Activated gamma-delta T cell treated with Interleukin-2 at 50 U/mL for 16 hours (primary cell): Measurements from ENCODE around the gene TMEM266.

Experiments used
- DNase-seq: peaks from one replicate; pipeline ENCODE4 v3.0.0-alpha.2; 2020

Gene TMEM266

DNA sequence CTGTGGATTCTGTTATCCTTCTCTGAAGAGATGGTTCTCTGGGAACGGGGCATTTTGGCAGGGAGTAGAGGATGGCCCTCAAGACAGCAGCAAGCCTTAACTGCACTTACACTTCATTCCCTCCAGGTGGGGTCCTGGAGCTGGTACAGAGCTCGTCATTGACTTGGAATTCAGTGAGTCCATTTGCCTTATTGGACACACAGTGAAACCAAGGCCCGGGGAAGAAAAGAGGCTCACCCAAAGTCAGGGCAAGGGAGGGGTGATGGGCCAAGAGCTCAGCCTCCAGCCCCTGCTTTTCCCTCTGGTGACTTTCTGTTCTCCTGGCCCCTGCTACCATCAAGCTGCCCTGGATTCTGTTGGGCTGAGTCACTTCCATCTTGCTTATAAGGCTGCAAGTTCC lies 125.9 kb downstream of the TMEM266 start:
- DNase-seq = no peak

DNA sequence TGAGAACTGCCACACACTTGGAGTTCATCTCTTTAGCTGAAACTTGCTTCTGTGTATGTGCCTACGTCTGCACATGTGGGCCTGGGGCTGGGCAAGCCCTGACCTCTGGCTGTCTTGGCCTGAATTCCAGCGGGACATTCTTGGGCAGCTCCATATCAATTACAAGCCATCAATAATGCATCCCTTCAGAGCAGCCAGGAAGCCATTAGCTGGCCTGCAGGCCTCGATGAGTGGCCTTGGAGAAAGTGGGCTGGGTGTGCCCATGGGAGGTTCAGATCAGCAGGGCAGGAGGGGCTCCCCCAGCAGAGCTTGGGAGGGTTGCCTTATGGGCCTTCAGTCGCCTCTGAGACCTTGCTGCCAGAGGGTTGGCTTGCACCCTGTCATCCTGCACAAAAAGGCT lies 127.4 kb downstream of the TMEM266 start:
- no peak for DNase-seq

DNA sequence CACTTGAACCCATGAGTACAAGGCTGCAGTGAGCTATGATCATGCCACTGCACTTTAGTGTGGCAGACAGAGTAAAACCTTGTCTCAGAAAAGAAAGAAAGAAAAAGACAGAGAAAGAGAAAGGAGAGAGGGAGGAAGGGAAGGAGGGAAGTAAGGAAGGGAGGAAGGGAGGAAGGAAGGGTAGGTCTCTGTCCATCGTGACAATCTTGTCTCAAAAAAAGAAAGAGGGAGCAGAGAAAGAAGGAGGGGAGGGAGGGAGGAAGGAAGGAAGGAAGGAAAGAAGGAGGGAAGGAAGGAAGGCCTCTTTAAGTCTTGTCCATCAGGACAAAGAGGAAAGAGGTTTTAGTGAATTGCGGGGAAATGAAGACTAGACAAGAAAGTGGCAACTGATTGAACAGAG lies 129.3 kb downstream of the TMEM266 start:
- no peak for DNase-seq

DNA sequence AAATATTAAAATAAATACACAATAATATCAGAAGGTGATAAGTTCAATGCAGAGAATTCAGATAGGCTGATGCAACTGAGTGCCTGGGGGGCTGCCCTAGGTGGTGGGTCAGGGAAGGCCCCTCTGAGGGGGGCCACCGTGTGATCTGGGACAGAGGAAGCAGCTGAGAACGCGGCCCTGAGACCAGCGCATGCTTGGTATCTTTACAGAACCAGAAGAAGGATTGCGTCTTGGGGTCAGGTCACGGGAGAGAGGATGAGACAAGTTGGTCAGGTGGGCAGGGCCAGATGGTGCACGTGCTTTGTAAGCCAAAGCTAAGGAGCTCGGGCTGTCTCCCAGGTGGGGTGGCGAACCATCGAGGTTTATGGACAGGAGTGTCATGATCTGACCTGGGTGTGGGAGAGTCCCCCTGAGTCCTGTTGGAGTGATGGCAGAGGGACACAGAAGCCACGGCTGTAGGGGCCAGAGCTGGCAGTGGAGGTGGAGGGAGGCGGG lies 130.3 kb downstream of the TMEM266 start:
- DNase-seq = no peak

DNA sequence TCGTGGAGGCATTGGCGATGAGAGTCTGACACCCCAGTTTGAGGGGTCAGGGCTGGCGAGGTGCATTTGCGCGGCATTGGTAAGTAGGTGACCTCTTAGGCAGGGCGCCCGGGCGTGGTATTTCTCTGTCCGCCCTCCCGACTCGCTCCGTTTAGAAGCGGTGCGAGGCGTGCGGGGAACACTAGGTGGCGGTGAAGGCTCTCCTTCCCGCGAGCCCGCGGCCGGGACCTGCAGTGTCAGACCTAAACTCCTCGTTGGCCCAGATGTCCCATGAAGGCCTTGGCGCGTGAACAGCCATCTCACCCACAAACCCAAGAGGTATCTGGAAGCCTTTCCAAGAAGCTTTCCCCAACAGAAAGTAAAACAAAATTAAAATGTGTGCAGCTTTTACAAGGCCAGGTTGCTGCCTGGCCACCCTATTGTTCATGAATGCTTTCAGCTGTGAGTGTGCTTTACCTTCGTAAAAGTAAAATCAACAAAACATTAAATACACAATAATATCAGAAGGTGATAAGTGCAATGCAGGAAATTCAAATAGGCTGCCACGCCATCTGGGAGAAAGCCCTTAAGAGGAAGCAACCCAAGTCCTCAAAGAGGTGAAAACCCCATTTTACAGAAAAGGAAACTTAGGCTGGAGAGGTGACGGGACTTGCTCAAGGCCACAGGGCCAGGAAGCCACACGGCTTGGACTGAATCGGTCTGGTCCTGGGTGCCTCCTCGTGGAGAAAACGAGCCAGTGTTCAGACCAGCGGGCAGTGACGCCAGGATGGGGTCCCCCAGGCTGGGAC lies 131.2 kb downstream of the TMEM266 start:
- peak; percentile 57 for DNase-seq

DNA sequence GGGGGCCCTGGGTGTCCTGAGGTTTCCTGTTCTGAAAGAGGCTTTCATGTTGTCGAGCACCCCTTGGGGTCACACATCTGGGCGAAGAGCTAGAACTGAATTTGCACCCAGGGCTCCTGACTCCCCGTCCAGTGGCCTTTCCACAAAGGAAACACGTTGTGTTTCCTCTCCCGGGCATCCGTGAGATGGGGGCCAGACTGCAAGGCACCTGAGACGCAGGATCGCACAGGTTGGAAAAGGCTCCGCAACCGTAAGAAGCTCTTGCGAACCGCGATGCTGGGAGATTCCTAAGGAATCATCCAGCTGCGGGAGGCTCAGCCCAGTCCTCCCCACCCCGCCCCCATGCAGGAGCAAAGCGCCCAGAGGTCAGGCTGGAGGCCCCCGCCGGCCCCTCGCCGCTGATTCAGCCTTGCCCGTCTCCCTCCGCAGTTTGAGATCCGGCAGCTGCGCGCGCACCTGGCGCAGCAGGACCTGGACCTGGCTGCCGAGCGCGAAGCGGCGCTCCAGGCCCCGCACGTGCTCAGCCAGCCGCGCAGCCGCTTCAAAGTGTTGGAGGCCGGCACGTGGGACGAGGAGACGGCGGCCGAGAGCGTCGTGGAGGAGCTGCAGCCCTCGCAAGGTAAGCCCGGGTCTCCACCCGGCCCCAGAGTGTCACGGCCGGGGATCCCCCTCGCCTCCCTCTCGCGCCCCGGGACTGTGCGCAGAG lies 131.9 kb downstream of the TMEM266 start:
- DNase-seq = no peak

DNA sequence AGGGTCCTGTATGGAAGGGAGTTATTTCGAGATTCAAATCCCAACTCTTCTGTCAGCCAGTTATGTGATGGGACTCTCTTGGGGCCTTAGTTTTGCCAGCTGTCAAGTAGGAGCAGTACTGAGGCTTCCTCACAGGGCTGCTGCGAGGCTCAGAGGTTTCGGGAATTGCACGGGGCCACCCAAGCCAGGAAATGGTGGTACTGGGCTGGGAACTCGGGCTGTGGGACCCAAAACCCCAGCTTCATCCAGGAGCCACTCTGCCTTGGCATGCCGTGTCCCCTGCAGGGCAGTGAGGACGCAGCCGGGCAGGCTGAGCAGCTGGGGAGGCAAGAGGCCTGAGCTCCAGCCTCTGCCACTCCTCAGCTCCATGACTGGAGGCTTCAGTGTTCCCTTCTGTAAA lies 132.9 kb downstream of the TMEM266 start:
- no peak for DNase-seq

DNA sequence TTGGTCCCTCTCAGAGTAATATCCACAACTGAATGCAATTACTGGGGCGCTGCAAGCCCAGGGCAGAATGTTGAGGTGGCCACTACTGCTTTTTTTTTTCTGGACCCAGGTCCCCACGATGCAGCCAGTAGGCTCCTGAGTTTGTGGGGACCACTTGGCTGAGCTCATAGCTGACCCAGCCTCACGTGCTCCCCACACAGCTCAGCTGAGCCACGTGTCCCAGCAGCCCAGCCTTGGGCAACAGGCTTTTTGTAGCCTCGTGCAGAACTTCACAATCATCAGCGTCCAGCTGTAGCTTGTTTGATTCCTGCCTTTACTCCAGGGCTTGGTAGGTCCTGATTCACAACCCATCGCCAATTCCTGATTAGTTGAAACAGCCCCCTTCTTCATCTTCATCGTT lies 134.1 kb downstream of the TMEM266 start:
- no peak for DNase-seq

DNA sequence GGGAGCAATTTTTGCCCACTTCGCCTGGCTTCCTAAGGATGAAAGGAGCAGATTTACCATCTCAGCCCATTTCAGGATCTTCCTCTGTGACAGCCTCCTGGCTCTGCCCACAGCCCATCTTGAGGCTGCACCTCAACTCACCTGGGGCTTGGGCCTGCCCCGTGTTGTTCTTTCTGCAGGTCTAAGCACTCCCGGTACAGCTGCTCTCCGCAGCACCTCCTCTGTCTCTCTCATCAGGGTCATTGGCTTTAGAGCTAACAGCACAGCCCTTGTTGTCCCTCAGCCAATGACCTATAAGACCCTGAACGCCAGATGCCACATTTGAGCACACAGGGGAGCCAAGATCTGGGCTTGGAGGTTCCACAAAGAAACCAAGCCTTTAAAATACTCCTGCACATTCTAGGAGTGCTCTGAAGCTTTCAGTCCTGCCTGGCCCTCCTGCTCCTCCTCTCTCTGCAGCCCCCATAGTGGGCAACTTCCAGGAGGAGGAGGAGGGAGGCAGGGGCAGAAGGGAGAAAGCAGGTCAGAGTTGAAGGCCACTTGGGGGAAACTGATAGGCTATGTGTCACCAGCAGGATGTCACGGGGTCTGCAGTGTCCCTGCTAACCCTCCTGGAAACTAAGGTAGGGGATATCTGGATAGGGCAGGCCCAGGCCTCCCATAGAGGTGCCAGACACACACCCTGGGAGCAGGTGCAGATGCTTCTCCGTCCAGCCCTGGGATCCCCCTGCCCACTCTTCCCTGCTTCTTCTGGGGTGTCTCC lies 135.9 kb downstream of the TMEM266 start:
- no peak for DNase-seq

DNA sequence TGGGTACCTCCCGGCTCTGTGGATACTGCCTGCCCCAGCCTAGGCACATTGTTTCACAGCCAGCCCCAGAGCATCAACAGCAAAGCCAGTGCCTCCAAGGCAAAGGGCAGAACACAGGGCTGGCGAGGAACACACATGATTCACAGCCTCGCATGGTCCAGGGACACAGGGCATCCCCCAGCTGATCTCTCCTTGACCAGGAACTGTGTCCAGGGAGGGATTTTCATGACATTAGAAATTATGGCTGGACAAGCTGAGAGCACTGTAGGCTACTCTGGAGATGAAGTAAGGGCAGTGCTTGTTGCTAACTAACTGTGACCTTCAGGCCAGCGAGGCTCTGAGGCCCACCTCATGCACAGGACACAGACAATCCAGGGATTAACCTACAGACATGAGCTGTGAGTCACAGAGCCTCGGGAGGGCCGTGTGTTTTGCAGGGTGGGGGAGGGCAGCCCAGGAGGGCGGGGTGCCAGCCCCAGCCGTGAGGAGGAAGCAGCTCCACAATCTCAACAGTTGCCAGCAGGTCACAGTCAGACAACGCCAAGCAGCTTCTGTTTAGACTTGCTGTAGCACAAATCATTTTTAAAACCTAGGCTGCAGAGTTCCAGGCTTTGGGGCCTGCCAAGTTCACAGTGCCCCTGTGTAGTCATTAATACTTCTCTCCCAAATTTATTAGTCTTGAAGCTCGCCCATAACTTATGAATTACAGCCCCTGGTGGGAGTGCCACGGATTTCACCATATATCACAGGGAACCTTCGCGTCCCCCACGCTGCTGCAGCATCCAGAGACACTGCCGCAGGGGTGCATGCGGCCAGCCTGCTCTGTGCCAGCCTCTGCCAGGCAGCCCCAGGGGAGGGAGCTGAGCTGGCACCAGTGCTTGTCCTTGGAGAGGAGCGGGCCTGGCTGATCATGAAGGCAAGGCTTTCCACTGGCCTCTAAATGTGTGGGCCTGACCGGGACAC lies 136.8 kb downstream of the TMEM266 start:
- no peak for DNase-seq

DNA sequence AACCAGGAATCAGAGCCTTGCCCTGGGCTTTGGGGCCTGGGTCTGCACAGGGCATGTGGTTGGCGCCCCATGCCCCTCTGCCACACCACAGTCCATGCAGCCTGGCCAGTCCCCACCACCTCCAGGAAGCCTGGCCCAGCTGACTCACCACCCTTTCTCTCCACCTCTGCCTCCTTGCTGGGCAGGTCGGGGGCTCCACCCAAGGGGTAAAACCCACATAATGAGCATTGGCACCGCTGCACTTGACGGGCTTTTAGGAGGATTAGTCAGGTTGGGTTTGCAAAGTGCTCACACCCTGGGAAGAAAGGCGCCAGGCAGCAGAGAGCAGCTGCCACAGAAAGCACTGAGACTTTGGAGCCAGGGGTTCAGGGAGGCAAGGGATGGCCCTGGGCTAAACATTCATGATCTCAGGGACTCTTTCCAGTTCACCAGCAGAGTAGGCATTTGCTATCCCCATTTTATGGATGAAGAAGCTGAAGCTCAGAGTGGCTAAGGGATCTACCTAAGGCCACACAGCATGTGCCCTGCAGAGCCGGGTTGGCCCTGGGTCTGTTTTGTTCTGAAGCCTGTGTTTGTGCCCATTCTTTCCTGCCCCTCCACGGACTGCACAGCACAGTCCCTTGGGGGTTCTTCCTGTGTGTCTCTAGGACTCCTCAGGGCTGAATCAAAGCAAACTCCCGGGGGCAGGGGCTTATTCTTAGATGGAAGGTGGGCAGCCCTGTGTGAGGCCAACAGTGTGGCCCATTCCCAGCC lies 138.1 kb downstream of the TMEM266 start:
- DNase-seq = no peak

DNA sequence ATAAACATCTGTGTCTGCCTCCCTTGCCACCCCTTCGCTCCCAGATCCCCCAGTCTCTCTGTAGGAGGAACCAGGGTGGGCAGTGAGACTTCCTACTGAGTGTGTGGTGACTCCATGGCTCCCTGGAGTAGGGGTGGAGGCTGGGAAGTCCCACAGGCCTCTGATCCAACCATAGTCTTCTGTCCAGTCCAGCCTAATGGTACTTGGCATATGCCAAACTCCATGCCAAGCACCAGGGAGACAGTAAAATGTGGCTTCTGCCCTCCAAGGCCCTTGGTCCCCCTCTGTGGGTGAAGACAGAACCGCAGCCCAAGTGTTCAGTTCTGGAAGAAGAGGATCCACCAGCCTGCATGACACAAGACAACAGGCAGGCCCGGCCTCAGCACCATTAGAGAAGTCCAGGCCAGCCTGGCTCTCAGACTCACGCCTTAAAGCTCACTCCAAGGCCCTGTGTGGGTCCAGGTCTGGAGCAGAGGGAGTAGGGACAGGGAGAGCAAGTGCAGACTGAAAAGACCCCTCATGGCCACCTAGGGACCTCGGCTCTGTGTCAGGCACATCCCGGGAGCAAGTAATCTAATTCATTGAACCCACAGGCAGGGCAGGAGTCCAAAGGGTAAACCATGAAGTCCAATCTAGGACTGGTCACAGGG lies 138.8 kb downstream of the TMEM266 start:
- DNase-seq = no peak

DNA sequence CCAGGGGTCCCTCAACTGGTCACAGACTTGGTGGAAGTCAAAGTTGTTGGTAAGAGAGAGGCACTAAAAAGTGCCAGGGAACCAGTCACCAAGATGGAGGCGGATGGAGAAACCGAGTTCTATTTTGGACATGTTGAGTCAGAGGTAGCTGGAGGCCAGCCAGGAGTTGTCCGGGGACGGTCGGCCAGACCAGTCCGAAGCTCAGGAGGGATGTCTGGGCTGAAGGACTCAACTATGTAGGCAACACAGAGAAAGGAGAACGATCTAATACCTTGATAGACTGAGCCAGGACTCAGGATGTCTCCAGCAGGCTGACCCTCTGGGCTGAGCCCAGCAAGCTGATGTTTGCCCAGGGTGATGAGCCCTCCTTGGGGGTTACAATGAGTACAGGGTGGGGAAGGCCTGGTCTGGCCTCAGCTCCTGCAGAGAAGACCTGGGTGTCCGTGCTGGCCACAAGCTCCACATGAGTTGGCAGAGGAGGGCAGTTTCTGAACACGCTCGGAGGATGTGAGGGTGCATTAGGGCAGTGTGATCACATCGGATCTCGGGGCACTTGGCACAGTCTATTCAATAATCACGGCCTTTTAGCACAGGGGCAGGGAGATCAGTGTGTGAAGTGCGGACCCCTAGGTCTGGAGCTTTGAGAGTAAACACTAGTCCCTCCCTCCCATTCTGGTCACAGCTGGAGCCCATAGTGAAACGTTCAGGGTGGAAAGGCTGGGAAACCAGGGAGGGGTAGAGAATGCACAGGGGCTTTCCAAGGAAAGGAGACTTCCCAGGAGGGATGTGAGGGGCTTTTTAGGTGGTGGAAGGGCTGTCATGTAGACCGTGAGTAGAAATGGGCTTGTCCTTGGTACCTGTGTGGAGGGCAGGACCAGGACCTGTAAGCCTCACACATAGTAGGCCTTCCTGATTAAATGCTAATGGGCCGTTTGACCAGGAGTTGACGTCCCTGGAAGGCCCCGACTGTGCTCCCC lies 139.6 kb downstream of the TMEM266 start:
- DNase-seq = no peak

DNA sequence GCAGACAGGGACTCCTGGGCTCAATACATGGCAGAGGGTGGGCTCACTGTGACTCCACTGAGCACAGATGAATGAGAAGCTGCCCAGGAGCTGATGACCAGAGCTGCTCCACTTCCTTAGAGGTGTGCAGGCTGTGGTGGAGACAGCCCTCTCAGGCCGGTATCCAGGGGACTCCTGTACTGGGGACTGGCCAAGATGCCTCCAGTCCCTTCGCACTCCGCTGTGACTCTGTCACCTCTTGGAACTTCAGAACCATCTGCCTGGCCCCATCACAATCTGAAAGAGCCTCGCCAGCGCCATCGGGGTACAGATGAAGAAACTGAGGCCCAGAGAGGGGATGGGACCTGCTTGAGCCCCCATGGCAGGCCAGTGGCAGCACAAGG lies 140.3 kb downstream of the TMEM266 start:
- no peak for DNase-seq

DNA sequence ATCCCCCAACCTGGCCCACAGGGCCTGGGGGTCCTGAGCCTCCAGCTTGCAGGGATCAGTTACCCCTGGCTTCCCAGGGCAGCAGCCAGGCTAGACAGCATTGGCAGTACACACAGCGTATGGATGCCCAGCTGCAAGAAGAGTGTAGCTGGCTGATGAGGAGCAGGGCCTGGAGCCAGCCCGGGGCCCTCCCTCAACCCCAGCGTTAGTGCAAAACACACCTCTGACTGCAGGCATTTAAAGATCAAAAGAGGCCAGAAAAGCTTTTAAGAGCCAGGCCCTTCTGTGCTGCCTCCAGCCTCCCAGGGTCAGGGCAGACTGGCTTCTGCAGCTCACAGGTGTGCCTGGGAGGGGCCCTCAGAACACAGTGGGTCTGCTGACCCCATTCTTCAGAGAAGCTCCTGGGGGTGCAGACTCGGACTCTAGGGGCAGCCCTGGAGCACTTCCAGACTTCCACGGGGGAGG lies 140.9 kb downstream of the TMEM266 start:
- DNase-seq = no peak

DNA sequence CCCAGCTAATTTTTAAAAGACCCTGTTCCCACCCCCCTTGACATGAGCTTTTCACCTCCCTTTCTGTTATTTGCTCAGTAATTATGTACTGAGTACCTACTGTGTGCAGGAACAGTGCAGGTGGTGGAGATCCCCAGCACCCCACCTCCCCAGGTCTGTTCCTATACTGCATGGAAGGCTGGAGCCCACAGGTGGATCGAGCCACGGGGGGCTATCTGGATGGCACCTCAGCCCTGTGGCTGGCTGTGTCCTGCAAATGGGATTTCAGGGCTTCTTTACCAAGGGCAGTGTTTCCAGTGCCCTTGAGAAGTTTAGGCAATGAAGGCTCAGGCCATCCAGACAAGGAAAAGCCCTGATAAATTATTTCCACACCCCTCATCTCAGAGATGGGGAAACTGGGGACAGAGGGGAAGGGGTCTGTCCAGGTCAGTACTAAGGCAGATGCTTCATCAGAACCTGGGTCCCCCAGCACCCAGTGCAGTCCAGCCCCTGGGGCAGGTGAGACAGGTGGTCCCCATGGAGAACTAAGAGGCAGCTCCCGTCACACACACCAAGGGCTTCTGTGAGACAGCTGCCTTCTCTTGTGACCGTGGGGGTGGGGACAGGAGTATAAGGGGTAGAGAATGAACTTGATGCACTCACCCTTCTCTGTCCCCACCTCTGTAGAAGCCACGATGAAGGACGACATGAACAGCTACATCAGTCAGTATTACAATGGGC lies 141.9 kb downstream of the TMEM266 start:
- DNase-seq = no peak

DNA sequence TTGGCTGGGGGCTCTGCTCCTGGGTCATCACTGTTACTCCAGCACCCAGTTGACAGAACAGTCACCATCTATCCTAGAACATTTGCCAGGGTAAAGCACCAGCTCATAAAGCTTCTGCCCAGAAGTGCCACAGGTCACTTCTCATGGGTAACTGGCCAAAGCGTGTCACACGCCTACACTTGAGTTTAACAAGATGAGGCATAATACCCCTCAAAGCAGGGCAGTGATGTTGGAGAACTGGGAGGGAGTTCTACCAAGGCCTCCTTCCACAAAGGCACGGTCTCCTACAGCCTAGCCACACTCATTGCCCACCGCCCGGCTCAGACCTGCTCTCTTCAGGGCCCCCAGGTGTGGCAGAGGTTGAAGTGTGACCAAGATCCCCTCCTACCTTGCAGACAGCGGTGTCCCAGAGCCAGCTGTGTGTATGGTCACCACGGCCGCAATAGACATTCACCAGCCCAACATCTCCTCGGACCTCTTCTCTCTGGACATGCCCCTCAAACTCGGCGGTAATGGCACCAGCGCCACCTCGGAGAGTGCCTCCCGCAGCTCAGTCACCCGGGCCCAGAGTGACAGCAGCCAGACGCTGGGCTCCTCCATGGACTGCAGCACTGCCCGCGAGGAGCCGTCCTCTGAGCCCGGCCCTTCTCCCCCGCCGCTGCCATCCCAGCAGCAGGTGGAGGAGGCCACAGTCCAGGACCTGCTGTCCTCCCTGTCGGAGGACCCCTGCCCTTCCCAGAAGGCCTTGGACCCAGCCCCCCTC lies 143.7 kb downstream of the TMEM266 start:
- DNase-seq = no peak
